Aorta (tissue), 5 donors: ENCODE results near the gene AHRR. TPM values are rescaled to one million over a fixed set of nuclear protein-coding genes. Genes with fewer than 3 reads are reported as not detected.
A peak's percentile ranks its signal among the peaks of the same experiment; 100 is the strongest.
"Not testable (repeated sequence)": the region's sequence is repeated elsewhere in the genome, so short reads cannot be mapped to it uniquely, and the experiment has no call there.

Source experiments
- ATAC-seq: fragments of 200-7000 bp; cut with Tn5 transposase; one replicate; pipeline ENCODE4 v1.9.1; 2022; ENCODE audit warnings: moderate library complexity; ENCODE audit not compliant: low FRiP score
- DNase-seq, 2 donors: peaks; one replicate each; pipeline ENCODE4 v3.0.0-alpha.2; 2020
- H3K27ac ChIP-seq, 2 donors: one replicate each; pipeline ENCODE4 v1.5.1; 2013; ENCODE audit warnings: low read length in 2 of 2, mild to moderate bottlenecking in 2 of 2, moderate library complexity in 2 of 2, control low read depth in 1 of 2, inconsistent platforms in 1 of 2, low read depth in 1 of 2
- H3K27me3 ChIP-seq, 2 donors: one replicate each; pipeline ENCODE4 v1.6.1; 2013; ENCODE audit warnings: control low read depth in 1 of 2, low read length in 1 of 2, mild to moderate bottlenecking in 1 of 2, moderate library complexity in 1 of 2; ENCODE audit not compliant: insufficient read depth in 2 of 2, control insufficient read depth in 1 of 2
- H3K36me3 ChIP-seq, 2 donors: one replicate each; pipeline ENCODE4 v1.6.1; 2013; ENCODE audit warnings: control low read depth in 1 of 2, low read length in 1 of 2, mild to moderate bottlenecking in 1 of 2; ENCODE audit not compliant: insufficient read depth in 2 of 2, control insufficient read depth in 1 of 2
- H3K4me1 ChIP-seq, 2 donors: one replicate each; pipeline ENCODE4 v1.6.1; 2013; ENCODE audit warnings: low read length in 2 of 2, control low read depth in 1 of 2, mild to moderate bottlenecking in 1 of 2, moderate library complexity in 1 of 2; ENCODE audit not compliant: insufficient read depth in 2 of 2, control insufficient read depth in 1 of 2
- H3K4me3 ChIP-seq, 2 donors: one replicate each; pipeline ENCODE4 v1.5.1; 2013; ENCODE audit warnings: low read length in 2 of 2, control low read depth in 1 of 2, mild to moderate bottlenecking in 1 of 2
- H3K9me3 ChIP-seq: one replicate; pipeline ENCODE4 v1.6.1; 2013; ENCODE audit warnings: mild to moderate bottlenecking, low read length; ENCODE audit not compliant: control insufficient read depth
- WGBS, 2 donors: extraction: QIAGEN DNeasy Blood & Tissue Kit; methylation state at CpG; one replicate each; pipeline ENCODE4 v1.1.7; 2013; 5-methylcytosine and 5-hydroxymethylcytosine counted together
- intact Hi-C, 2 donors: fragments of 100-400 bp; cut with DNase I; formaldehyde crosslinking; loops; one replicate each; pipeline versions ENCODE4 v1.14.2 to v1.15.0; 2022
- polyA plus RNA-seq, 2 donors: library from polyadenylated mRNA; stranded (reverse); fragments of 200-250 nt; gene quantifications; one replicate each; pipeline ENCODE4 v1.2.3, GENCODE V29; 2013
- total RNA-seq, 2 donors: library from RNA; stranded (reverse); fragmentation: NEBNext Ultra II Directional; extraction: Animal tissue kit (Norgen Biotek cat#: 25700); gene quantifications; one replicate each; pipeline ENCODE4 v1.2.1, GENCODE V29; 2021
- donor health status: healthy with polysubstance abuse.
- donor health status: Bipolar disorder and iron deficiency.
- donor health status: DM: no; HTN: no; CAD: no.
- donor health status: DM: no; HTN: no; CAD: no.
- donor health status: DM: yes; HTN: yes; CAD: no.

AHRR gene
- total and polyA plus RNA-seq, 4 donors, result 0.13 to 3.8 (median 1.7) TPM

- Histone ChIP-seq H3K27ac (no peak overlapping the region), H3K4me3 (no peak overlapping the region), H3K9me3 (no peaks in the 10 kb centered on the region), H3K27me3 (no peaks in the 10 kb centered on the region), H3K36me3 (no peaks in the 10 kb centered on the region), H3K4me1 (no peaks in the 10 kb centered on the region)
- WGBS, 2 donors, result 69 to 82% methylated on average over 13 of the region's 13 CpGs
- ATAC-seq (no peak), DNase-seq (peak in 1 of 2 donors; percentile 47)
- intact Hi-C loops, result no loop called here
Measured at GRCh38 chr5:411728-412127, 90.2 kb downstream of the AHRR start.

DNA sequence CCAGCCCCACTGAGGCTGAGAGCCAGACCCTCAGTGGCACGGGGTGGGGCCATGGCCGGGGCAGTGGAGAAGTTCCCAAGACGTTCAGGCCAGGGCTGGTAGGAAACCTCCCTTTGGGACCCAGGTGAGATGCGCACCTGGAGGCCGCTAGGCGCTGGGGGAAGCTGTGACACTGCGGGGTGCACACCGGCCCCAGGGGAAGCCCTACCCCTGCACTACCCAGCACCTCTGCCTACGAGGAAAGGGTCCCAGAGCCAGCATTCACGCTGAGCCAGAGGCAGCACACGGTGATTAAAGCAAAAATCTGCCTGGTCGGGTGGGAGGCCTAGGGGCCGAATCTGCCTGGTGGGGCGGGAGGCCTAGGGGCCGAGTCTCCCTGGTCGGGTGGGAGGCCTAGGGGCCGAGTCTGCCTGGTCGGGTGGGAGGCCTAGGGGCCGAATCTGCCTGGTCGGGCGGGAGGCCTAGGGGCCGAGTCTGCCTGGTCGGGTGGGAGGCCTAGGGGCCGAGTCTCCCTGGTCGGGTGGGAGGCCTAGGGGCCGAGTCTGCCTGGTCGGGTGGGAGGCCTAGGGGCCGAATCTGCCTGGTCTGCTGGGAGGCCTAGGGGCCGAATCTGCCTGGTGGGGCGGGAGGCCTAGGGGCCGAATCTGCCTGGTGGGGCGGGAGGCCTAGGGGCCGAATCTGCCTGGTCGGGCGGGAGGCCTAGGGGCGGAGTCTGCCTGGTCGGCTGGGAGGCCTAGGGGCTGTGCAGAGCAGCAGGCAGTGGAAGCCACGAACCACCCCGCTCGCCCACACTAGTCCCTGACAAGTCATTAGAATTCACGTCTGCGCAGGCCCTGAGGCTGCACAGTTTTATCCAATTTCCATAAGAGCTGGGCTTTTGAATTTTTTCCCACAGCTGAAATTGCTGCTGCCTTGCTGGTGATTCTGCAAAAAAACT, 93.7 kb downstream of the AHRR start:
- H3K4me1 ChIP-seq, H3K27ac ChIP-seq, H3K4me3 ChIP-seq, H3K27me3 ChIP-seq, H3K36me3 ChIP-seq, ATAC-seq, H3K9me3 ChIP-seq, intact Hi-C loops: not testable (repeated sequence)
- peak; percentile 21 to 91 for DNase-seq
- WGBS, 2 donors, result 89 to 90% methylated on average over 42 of the region's 42 CpGs

- no peaks in the 10 kb centered on the region for H3K9me3 ChIP-seq
- no peak overlapping the region for H3K27ac ChIP-seq
- ATAC-seq (no peak), DNase-seq (peak in 1 of 2 donors; percentile 76)
- H3K36me3 ChIP-seq, result no peaks in the 10 kb centered on the region
- no peaks in the 10 kb centered on the region for H3K27me3 ChIP-seq
- WGBS, 2 donors, result 85 to 91% methylated on average over 24 of the region's 24 CpGs
- intact Hi-C loops, result no loop called here
- H3K4me1 ChIP-seq, result no peaks in the 10 kb centered on the region
- H3K4me3 ChIP-seq, result no peak overlapping the region
Measured at GRCh38 chr5:415928-416635, 94.6 kb downstream of the AHRR start.

GRCh38 chr5:416636-416960, 95.1 kb downstream of the AHRR start:
- Histone ChIP-seq H3K27ac (no peak overlapping the region), H3K27me3 (no peaks in the 10 kb centered on the region), H3K9me3 (no peaks in the 10 kb centered on the region), H3K4me1 (no peaks in the 10 kb centered on the region), H3K36me3 (no peaks in the 10 kb centered on the region), H3K4me3 (no peak overlapping the region)
- no peak for ATAC-seq
- WGBS, 2 donors, result 96 to 97% methylated on average over 14 of the region's 14 CpGs
- no peak for DNase-seq
- intact Hi-C loops, result no loop called here

- Histone ChIP-seq H3K36me3 (no peaks in the 10 kb centered on the region), H3K9me3 (no peaks in the 10 kb centered on the region), H3K27ac (no peak overlapping the region), H3K4me1 (no peaks in the 10 kb centered on the region), H3K4me3 (no peak overlapping the region), H3K27me3 (no peaks in the 10 kb centered on the region)
- ATAC-seq (no peak), DNase-seq (peak in 1 of 2 donors; percentile 17)
- 85 to 86% methylated on average over 14 of the region's 14 CpGs for WGBS, 2 donors
- intact Hi-C loops, result no loop called here
Measured at GRCh38 chr5:417301-418161, 96.0 kb downstream of the AHRR start.

DNA sequence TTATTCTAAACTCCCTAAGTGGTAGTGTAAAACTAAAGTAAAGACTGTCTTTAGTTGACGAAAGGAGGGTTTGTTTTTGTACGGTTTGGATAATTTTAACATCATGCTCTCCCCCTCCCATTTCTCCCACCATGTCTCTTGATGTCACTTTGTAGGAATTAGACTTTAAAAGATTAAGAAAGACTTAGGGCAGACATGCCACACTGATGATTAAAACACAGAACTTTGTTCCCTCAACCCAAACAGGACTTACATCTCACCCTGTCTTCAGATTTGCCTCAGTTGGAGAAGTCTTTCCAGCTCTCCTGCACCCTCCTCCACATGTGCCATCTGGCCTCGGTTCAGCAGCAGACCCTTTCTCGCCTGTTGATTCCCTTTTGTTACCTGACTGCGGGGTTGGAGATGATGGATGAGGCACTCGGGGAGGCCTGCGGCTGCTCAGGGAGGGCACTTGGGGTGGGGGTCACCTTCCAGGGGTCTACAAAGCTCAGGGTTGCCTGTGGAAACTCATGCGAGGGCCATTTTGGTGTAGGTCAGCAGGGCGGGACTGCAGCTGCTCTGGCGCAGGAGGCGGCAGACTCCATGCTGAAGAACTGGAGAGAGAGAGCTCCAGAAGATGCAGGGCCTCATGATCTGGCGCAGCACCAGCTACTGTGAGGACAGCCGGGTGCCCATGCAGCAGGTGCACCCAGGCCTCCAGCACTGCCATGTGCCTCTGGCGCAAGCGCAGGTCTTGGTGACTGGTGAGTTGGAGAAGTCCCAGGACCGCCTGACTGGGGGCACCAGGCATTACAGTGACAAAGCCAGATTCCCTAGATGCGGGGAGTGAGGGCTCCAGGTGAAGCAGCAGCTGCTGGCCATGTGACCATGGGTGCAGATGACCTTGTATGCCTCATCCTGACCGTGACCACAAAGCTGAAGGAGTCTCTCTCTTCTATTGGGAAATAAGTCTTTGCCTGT, 96.9 kb downstream of the AHRR start:
- no peaks in the 10 kb centered on the region for H3K4me1 ChIP-seq
- 71 to 76% methylated on average over 18 of the region's 18 CpGs for WGBS, 2 donors
- intact Hi-C loops, result no loop called here
- DNase-seq (peak in 1 of 2 donors; percentile 57), ATAC-seq (no peak)
- H3K36me3 ChIP-seq, result no peaks in the 10 kb centered on the region
- H3K27me3 ChIP-seq, result no peaks in the 10 kb centered on the region
- no peak overlapping the region for H3K4me3 ChIP-seq
- H3K27ac ChIP-seq, result no peak overlapping the region
- no peaks in the 10 kb centered on the region for H3K9me3 ChIP-seq

DNA sequence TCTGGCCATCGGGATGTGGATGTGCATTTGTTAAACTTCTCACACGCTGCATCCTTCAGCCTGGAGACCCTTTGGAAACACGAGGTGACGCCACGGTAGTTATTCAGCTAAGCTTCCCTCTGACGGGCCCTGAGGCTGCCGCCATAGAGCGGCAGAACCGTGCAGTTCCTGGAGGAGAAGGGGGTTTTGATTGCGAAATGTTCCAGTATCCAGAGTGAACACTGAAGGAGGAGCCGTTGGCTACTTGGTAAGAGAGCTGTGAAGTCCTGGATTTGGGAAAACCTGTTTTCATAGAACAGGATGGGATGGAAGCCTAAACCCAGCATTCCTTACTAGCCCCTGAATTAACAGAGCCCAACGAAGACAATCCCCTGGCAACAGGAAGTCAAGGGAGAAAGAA, 98.5 kb downstream of the AHRR start:
- no peaks in the 10 kb centered on the region for H3K36me3 ChIP-seq
- no peak overlapping the region for H3K27ac ChIP-seq
- 75 to 78% methylated on average over 12 of the region's 12 CpGs for WGBS, 2 donors
- DNase-seq, result peak in 1 of 2 donors; percentile 19
- no peak for ATAC-seq
- no peaks in the 10 kb centered on the region for H3K4me1 ChIP-seq
- no peaks in the 10 kb centered on the region for H3K9me3 ChIP-seq
- intact Hi-C loops, result no loop called here
- H3K4me3 ChIP-seq, result no peak overlapping the region
- H3K27me3 ChIP-seq, result no peaks in the 10 kb centered on the region
